ENCODE data around the gene TDP1.

Gene TDP1

GRCh38 chr14:89927186-89927865 is 28.4 kb upstream of the TDP1 start:
- DNase-seq, result peak in 2 of 42 donors; percentile 12 to 17

GRCh38 chr14:89933002-89933401 is 22.7 kb upstream of the TDP1 start:
- intact Hi-C loops (cut with DNase I), result no loop called here
- no peak for DNase-seq

More at GRCh38 chr14:89927186-89927865, 28.4 kb upstream of the TDP1 start:
- intact Hi-C loops (cut with DNase I), result no loop called here

GRCh38 chr14:89936654-89937185 is 19.0 kb upstream of the TDP1 start:
- intact Hi-C loops (cut with DNase I), result no loop called here
- peak in 7 of 42 donors; percentile 14 to 53 (median 30) for DNase-seq

GRCh38 chr14:89941830-89942377 is 13.8 kb upstream of the TDP1 start:
- no peak for DNase-seq
- intact Hi-C loops (cut with DNase I), result no loop called here

GRCh38 chr14:89947344-89947743 is 8.4 kb upstream of the TDP1 start:
- no peak for DNase-seq
- intact Hi-C loops (cut with DNase I), result no loop called here

- intact Hi-C loops (cut with DNase I), result no loop called here
- no peak for DNase-seq
Measured at GRCh38 chr14:89952576-89952975, 3.2 kb upstream of the TDP1 start.

GRCh38 chr14:89953602-89954001 is 2.1 kb upstream of the TDP1 start:
- intact Hi-C loops (cut with DNase I), result no loop called here
- DNase-seq, result no peak

GRCh38 chr14:89954070-89955021 is 1.4 kb upstream of the TDP1 start, which contains the start of gene EFCAB11:
EFCAB11 (minus strand) TSS chr14:89954730; CDS start chr14:89954660, 70 bp downstream.
- DNase-seq, result peak; percentile 96 to 99 (median 98)
- intact Hi-C loops (cut with DNase I), result no loop called here

- intact Hi-C loops (cut with DNase I), result no loop called here
- peak in 11 of 42 donors; percentile 6 to 36 (median 16) for DNase-seq
Measured at GRCh38 chr14:89955022-89955744, 544 bp upstream of the TDP1 start.

GRCh38 chr14:89956661-89957009 is 908 bp downstream of the TDP1 start:
- intact Hi-C loops (cut with DNase I), result no loop called here
- no peak for DNase-seq

- no peak for DNase-seq
- intact Hi-C loops (cut with DNase I), result no loop called here
Measured at GRCh38 chr14:89957376-89957775, 1.6 kb downstream of the TDP1 start.

- intact Hi-C loops (cut with DNase I), result no loop called here
- DNase-seq, result peak in 31 of 42 donors; percentile 13 to 82 (median 39)
Measured at GRCh38 chr14:89957791-89958190, 2.1 kb downstream of the TDP1 start.

GRCh38 chr14:89958966-89959365 is 3.2 kb downstream of the TDP1 start:
- intact Hi-C loops (cut with DNase I), result no loop called here
- no peak for DNase-seq

- intact Hi-C loops (cut with DNase I), result no loop called here
- DNase-seq, result no peak
Measured at GRCh38 chr14:89959853-89960445, 4.2 kb downstream of the TDP1 start.

GRCh38 chr14:89960914-89961313 is 5.2 kb downstream of the TDP1 start:
- intact Hi-C loops (cut with DNase I), result no loop called here
- no peak for DNase-seq

- intact Hi-C loops (cut with DNase I), result no loop called here
- DNase-seq, result no peak
Measured at GRCh38 chr14:89963288-89963978, 7.7 kb downstream of the TDP1 start.

GRCh38 chr14:89965839-89966238 is 10.1 kb downstream of the TDP1 start:
- DNase-seq, result no peak
- intact Hi-C loops (cut with DNase I), result no loop called here

GRCh38 chr14:89973234-89973823 is 17.6 kb downstream of the TDP1 start:
- intact Hi-C loops (cut with DNase I), result loop anchor here (5.0 to 10.0 kb wide), 2 partner anchors 89 to 261 kb away; partner anchors contain the start of gene KCNK13
- DNase-seq, result peak; percentile 49 to 93 (median 85)
